ENCODE data around the gene SH3PXD2A. TPM values are rescaled to one million over a fixed set of nuclear protein-coding genes. Genes with fewer than 3 reads are reported as not detected.

The SH3PXD2A gene
- total and polyA plus RNA-seq, 7 donors: 19.0 to 58.2 (median 24.5) TPM

GRCh38 chr10:103826885-103827284, 28.5 kb downstream of the SH3PXD2A start:
- 95 to 97% methylated on average over 7 of the region's 7 CpGs for WGBS, 2 donors
- peaks cover 0 to 11% (median 4%) of the 10 kb centered on the region in 4 donors for H3K4me1 ChIP-seq

GRCh38 chr10:103824281-103824680, 31.1 kb downstream of the SH3PXD2A start:
- intact Hi-C loops (cut with DNase I): no loop called here
- no peaks in the 10 kb centered on the region for H3K27me3 ChIP-seq
- no peak for DNase-seq
- H3K27ac ChIP-seq: no peak overlapping the region
- 52 to 68% methylated on average over 6 of the region's 6 CpGs for WGBS, 2 donors
- H3K4me1 ChIP-seq: peaks cover 0 to 30% (median 20%) of the 10 kb centered on the region in 4 donors
- TF ChIP-seq POLR2AphosphoS5 (IDR thresholded peaks at IDR 0.05) (no peak), CTCF (IDR thresholded peaks at IDR 0.05) (no peak), EP300 (IDR thresholded peaks at IDR 0.05) (no peak)
- H3K4me3 ChIP-seq: no peak overlapping the region
- H3K36me3 ChIP-seq: no peaks in the 10 kb centered on the region
- no peaks in the 10 kb centered on the region for H3K9me3 ChIP-seq

More at GRCh38 chr10:103826885-103827284, 28.5 kb downstream of the SH3PXD2A start:
- H3K27me3 ChIP-seq: no peaks in the 10 kb centered on the region
- DNase-seq: no peak
- H3K27ac ChIP-seq: no peak overlapping the region
- H3K4me3 ChIP-seq: no peak overlapping the region
- H3K9me3 ChIP-seq: no peaks in the 10 kb centered on the region
- no peaks in the 10 kb centered on the region for H3K36me3 ChIP-seq
- TF ChIP-seq POLR2A (IDR thresholded peaks at IDR 0.05) (no peak), CTCF (IDR thresholded peaks at IDR 0.05) (no peak), POLR2AphosphoS5 (IDR thresholded peaks at IDR 0.05) (no peak), EP300 (IDR thresholded peaks at IDR 0.05) (no peak)
- intact Hi-C loops (cut with DNase I): no loop called here

GRCh38 chr10:103823706-103824272, 31.6 kb downstream of the SH3PXD2A start:
- Histone ChIP-seq H3K4me1 (peaks cover 0 to 30% (median 21%) of the 10 kb centered on the region in 4 donors), H3K36me3 (no peaks in the 10 kb centered on the region), H3K4me3 (no peak overlapping the region), H3K9me3 (no peaks in the 10 kb centered on the region), H3K27me3 (no peaks in the 10 kb centered on the region), H3K27ac (no peak overlapping the region)
- no peak for TF ChIP-seq POLR2AphosphoS5 (IDR thresholded peaks at IDR 0.05)
- intact Hi-C loops (cut with DNase I): no loop called here
- DNase-seq: no peak
- 74 to 84% methylated on average over 9 of the region's 9 CpGs for WGBS, 2 donors

- no peak for DNase-seq
- peaks cover 0 to 30% (median 21%) of the 10 kb centered on the region in 4 donors for H3K4me1 ChIP-seq
- no peaks in the 10 kb centered on the region for H3K9me3 ChIP-seq
- TF ChIP-seq POLR2A (IDR thresholded peaks at IDR 0.05) (no peak), POLR2AphosphoS5 (IDR thresholded peaks at IDR 0.05) (no peak), CTCF (IDR thresholded peaks at IDR 0.05) (no peak), EP300 (IDR thresholded peaks at IDR 0.05) (no peak)
- H3K4me3 ChIP-seq: no peak overlapping the region
- no peaks in the 10 kb centered on the region for H3K27me3 ChIP-seq
- intact Hi-C loops (cut with DNase I): no loop called here
- H3K27ac ChIP-seq: no peak overlapping the region
- H3K36me3 ChIP-seq: no peaks in the 10 kb centered on the region
- WGBS, 2 donors: 25 to 57% methylated on average over 3 of the region's 3 CpGs
These were observed 32.6 kb downstream of the SH3PXD2A start for GRCh38 chr10:103822800-103823199.

- no peak for DNase-seq
- no peaks in the 10 kb centered on the region for H3K9me3 ChIP-seq
- TF ChIP-seq POLR2A (IDR thresholded peaks at IDR 0.05) (no peak), CTCF (IDR thresholded peaks at IDR 0.05) (no peak), EP300 (IDR thresholded peaks at IDR 0.05) (no peak), POLR2AphosphoS5 (IDR thresholded peaks at IDR 0.05) (no peak)
- H3K36me3 ChIP-seq: no peaks in the 10 kb centered on the region
- 86 to 93% methylated on average over 5 of the region's 5 CpGs for WGBS, 2 donors
- no peak overlapping the region for H3K27ac ChIP-seq
- intact Hi-C loops (cut with DNase I): no loop called here
- H3K4me1 ChIP-seq: peaks cover 0 to 30% (median 21%) of the 10 kb centered on the region in 4 donors
- H3K4me3 ChIP-seq: no peak overlapping the region
- no peaks in the 10 kb centered on the region for H3K27me3 ChIP-seq
These were observed 33.2 kb downstream of the SH3PXD2A start for GRCh38 chr10:103822107-103822716.

Measured in sigmoid colon (tissue), 7 donors.